Endometrial microvascular endothelial cells (primary cell): Measurements from ENCODE around the gene NFASC. TPM values are rescaled to one million over a fixed set of nuclear protein-coding genes. Genes with fewer than 3 reads are reported as not detected.

Experiments used
- in situ Hi-C: cut with HindIII; loops from 2 replicates; pipeline ENCODE4 v1.10.0; 2017; ENCODE audit warnings: low sequenced_read_pairs, low pct_unique_long_range_greater_than_20kb; ENCODE audit errors: inconsistent ontology term
- total RNA-seq: library from RNA; depleted of rRNA; stranded (reverse); fragments of >200 nt; gene quantifications from one replicate; pipeline ENCODE4 v1.2.3, GENCODE V29; 2015; ENCODE audit errors: inconsistent ontology term

NFASC gene
- total RNA-seq, 1 donor from 2014 or later: not detected

DNA sequence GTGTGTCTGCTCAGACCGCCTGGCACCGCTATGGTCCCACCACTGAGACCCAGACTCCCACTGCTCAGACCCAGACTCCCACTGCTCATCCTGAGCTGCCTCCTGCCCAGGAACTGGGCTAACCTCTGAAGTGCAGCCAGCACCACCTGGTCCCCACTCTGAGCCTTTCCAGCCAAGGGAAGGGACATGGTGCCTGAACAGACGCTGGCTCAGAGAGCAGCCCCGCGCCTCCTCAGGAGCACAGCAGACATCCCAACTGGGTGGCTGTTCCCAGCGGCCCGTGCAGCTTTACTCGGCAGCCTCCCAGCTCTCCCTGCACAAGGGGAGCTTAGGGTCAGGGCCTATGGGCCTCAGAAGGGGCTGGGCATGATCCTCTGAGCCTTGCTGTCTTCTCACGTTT is 144.6 kb downstream of the NFASC start:
- in situ Hi-C loops: no loop called here

DNA sequence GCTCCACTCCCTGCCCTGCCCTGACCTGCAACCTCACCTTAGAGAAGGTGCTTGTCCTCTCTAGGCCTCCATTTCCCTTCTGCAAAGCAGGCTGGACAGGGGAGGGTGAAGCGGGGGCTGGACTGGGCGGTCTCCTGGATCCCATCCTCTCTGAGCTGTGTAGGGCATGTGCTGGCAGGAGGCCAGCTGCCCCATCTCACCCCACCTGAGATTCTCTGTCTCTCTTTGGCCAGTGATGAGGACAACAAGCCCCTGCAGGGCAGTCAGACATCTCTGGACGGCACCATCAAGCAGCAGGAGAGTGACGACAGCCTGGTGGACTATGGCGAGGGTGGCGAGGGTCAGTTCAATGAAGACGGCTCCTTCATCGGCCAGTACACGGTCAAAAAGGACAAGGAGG is 145.4 kb downstream of the NFASC start:
- in situ Hi-C loops: no loop called here

DNA sequence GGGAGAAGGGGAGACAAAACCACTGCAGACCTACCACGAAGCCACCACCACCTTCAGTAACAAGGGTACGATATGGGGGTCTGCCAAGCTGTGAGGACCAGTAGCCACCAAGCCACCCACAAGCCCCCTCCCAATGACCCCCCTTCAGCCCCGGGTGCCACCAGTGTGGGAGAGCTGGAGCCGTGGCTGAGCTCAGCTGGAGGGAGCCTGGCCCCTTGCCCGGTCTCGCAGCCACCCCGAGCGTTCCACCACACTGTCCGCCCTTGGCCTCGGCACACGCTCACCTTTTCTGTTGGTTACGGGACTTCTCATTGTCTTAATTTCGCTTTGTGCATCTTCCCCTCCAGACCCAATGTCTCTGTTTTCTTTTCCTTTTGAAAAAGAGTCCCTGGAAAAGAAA is 145.9 kb downstream of the NFASC start:
- in situ Hi-C loops: no loop called here

DNA sequence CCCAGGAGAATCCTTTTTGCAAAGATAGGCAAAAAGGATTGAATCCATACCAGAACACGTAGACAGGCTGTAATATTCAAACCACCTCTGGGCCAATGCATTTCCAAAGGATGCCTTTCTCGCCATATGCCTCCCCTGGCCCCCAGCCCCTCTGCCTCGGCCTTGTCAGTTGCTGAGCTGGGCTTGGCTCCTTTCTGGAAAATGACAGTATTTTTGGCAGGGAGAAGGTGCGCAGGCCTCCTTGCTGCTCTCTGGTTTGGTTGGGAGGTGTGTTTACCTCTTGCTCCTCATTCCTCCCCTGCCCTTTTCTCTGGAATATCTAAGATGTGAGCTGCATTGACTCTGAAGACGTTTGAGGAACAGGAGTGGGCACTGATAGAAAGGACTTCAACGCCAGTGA is 146.3 kb downstream of the NFASC start:
- in situ Hi-C loops: no loop called here

DNA sequence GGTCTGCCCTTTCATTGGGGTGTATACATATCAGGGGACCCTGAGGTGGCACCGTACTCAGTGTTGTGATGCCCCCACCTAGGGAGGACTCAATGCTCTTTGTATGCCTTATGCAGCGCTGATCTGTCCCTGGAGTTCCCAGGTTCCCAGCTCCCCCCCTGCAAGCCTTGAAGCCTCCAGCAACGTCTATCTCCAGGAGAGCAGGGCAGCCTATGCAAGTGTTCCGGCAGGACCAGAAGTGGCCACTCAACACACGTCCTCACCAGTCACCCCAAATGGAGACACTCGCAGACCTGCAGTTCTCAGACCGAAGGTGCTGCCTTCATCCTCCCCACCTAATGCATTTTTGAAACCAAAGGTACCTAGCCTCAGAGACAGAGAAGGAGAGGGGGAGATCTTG is 147.1 kb downstream of the NFASC start:
- in situ Hi-C loops: no loop called here

DNA sequence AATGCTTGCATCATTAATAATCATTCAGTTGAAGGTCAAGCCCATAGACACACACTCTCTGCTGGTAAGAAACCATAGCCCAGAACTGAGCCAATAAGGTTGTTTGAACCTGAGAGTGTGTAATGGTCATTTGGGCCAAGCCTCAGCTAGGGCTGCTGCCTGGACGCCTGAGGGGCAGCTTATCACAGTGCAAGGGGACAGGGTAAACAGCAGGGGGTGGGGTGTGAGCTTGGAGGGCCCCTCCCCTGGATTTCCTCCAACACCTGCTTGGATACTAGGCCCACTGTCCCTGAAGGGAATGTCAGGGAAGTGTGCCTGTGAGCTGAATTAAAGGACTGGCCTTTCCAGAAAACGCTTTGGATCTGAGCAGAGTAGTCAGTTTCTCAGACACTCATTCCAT is 147.7 kb downstream of the NFASC start:
- in situ Hi-C loops: no loop called here

DNA sequence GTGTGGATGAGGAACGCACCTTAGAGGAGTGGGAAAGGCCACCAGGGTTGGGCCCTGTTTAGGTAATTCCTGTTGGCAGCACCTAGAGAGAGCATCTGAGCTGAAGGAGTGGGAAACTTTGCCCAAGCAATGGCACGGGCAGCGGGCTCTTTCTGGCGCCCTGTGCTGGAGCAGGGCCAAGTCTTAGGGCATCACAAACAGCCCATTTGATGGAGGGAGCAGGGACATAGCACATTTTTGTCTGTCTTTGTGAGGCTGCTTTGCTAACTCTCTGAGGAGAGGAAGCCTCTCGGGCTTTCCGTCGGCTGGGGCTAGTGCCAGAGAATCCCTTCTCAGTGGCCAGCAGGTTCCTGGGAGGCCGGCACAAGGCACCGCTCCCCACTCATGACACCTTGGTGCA is 149.8 kb downstream of the NFASC start:
- in situ Hi-C loops: no loop called here

DNA sequence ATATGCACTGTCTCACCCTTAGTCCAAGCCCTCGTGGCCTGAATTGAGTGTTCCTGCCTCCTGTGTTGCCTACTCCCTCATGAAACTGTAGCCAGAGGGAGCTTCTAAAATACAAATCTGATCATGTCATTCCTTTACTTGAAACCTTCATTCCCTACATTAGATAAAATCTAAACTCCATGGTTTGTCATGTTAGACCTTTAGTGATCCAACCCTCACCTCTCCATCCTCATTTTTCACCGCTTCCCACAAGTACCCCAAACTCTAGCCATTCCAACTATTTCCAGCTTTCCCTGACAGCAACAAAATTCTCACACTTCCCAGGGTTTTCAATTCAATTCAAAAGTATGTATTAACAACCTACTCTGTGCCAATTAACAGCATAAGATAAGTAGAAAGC is 154.0 kb downstream of the NFASC start:
- in situ Hi-C loops: no loop called here

DNA sequence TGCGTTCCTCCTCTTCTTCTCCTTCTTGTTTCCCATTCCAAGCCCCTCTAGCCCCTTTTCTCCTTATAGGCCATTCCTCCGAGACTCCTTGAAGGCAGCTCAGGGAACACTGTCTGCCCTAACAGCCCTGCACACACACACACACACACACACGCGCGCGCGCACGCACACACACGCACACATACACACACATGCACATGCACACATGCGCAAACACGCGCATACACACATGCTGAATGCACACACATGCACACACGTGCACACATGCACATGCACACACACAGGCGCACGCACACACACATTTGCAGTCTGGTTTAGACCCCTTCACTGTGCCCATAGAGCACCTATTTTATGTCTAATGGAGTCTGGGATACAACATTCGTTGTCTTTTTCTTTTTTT is 154.6 kb downstream of the NFASC start:
- in situ Hi-C loops: no loop called here

DNA sequence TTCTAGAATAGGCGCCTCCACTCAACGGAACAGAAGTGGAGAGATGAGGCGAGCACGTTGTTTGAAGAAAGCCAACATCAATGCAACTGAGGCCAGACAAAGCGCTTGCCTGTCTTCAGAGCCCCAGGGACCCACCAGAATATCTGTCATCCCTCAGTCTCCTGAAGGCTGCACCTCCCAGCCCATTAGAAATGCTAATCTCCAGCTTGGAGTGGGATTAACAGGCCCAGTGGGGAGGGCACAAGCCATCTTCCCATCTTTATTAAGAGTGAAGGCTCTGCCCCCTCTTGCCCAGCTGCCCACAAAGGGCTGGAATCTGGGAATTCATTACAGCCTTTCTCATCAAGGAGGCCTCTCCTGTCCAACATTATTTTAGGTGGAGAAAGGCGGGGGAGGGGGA is 155.5 kb downstream of the NFASC start:
- in situ Hi-C loops: no loop called here

DNA sequence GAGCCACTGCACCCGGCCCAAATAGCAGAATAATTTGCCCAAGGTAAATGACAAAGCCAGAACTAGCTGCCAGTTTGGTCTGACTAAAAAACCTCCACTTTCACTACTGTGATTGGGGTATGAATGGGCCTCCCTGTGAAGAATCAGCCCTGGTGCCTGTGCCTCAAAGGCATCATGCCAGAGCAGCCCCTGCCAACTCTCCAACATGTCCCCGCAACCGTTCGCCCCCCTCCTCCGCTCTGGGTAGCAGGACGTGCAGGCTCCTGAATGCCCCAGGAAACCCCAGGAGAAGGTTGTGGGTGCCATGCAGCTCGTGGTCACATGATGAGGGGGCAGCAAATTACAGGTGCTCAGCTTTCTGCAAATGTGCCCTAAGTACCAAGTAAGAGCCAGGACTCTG is 157.7 kb downstream of the NFASC start:
- in situ Hi-C loops: no loop called here

DNA sequence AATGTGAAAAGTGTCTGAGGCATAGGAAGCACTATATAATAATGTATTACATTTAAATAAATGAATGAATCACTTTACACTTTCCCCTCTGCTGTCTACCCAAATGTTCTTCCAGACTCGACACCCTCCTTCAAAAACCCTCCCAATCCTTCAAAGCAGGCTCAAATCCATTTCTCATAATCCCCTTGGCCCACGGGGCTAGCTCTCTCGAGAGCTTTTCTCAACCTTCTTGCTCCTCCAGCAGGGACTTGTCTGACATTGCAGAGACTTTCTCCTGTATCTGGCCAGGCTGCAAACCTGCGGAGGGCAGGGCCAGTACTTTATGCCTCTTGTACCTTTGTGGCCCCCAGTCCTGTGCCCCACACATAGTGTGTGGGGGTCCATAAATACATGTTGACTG is 158.3 kb downstream of the NFASC start:
- in situ Hi-C loops: no loop called here

DNA sequence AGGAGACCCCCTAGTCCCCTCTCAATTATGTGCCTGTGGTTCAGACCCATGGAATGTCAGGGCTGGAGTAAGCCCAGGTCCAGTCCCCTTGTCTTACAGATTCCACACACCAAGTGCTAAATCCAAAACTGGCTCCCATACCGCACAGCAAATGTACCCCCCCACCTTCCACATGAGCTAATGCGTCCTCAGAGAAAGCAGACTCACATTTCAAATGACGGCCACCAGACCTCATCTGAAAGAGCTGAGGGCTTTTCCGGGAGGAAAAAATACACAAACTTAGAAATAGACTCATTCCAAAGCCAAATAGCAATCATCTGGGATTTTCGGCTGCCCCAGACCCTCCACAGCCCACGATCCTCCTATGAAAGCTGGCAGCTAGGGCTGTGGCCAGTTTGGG is 159.6 kb downstream of the NFASC start:
- in situ Hi-C loops: no loop called here

DNA sequence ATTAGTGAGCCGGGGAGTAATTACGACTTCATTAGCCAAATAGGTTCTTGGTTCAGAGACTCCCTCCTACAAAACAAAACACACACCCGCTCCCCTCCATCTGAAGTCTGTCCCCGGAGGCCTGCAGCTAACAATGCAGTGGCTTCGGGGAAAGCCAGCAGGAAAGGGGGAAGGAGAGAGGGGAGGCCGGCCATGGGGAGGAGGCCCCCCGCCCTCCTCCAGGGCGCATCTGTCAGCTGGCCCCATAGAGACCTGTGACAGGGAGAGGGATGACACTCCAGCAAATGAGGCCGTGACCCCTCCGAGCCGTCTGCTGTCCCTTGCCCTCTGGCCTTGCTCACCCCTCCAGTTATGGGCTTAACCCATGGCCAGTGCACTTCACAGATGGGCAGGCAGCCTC is 160.2 kb downstream of the NFASC start:
- in situ Hi-C loops: no loop called here

DNA sequence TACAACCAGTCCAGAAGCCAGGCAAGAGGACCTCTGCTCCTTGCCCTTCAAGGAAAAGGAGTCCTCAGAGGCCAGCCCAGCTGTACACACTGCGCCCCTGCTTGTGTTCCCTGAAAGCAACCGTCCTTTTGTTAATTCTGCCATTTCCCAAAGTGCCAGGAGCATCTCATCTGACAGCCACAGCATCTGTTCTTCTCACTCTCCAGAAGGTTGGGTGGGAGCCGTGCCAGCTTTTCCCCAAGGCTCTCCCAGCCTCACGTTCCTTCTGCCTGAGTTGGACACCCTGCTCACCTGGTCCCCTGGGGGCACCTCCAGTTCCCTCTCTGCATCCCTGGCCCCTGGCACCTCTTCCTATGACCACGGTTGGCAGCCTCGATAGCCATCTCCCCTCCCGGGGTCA is 161.8 kb downstream of the NFASC start:
- in situ Hi-C loops: no loop called here

DNA sequence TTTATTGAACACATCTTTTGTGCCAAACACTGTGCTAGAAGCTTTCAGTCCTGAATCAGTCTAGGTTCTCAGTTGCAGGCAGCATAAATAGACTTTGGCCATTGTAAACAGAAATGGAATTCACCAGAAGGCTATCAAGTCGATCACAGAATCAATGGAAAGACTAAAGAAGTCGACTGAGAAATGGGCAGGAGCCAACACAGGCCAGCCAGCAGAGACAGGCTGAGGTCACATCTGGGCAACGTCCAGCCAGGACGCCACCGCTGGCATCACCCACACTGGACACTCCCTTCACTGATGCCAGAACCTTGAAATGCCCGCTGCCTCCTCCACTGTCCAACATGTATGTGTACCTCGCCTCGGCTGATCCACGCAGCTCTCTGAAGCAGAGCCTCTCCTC is 166.9 kb downstream of the NFASC start:
- in situ Hi-C loops: no loop called here

DNA sequence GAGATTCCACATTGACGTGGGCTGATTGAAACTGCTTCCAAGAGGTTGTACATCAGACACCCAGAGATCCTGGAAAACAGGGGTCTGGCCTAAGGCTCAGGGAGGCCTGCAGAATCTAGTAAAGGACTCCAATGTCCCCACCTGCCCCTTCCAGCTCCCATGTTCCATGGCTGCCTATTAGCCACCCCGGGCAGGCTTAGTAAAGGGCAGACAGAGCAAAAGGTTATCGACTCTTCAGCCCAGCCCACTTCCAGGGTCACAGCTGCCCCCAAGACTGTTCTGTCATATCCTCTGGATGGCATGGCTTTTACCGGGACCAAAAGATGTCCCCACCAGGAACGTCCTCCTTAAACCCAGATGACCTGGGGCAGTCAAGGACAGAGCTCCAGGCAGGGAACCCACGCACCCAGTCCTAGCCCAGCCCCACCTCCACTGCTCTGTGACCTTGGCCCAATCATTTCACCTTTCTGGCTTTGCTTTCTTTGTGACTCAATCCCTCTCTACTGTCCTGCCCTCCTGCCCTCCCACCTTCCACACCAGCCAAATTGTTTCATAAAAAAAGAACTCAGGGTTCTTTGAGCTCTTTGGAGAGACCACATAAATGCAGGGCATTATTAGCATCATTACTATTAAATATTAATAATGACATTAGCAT is 167.6 kb downstream of the NFASC start:
- in situ Hi-C loops: no loop called here

DNA sequence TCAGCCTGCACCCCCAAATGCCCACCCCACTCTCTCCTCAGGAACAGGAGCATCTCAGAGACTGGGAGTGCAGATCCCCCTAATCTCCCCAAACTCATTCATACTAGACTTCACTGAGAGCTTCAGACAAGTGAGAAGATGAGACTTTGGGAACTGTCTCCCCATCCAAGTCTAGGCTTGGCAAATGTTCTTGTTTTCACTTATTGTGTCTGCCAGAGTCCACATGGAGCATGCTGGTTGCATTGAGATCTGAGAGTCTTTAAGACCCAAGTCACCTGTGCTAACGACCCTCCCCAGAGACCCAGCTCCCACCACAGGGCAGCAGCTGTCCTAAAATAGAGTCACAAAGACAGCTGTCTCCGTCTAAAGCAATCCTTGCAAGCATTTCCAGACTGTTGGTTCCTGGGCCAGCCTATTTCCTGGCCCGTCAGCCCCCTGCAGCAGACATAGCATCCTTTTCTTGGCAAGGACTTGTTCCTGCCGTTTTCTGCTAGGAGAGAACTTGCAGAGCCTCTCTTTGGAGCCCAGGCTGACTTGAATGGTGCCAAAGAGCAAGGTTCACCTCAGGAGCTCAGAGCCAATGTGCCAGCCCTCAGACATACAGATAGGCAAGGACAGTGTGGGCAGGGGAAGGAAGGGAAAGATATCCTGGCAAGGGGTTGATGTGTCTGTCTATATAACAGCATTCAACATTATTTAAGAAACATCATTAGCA is 170.5 kb downstream of the NFASC start:
- in situ Hi-C loops: no loop called here

DNA sequence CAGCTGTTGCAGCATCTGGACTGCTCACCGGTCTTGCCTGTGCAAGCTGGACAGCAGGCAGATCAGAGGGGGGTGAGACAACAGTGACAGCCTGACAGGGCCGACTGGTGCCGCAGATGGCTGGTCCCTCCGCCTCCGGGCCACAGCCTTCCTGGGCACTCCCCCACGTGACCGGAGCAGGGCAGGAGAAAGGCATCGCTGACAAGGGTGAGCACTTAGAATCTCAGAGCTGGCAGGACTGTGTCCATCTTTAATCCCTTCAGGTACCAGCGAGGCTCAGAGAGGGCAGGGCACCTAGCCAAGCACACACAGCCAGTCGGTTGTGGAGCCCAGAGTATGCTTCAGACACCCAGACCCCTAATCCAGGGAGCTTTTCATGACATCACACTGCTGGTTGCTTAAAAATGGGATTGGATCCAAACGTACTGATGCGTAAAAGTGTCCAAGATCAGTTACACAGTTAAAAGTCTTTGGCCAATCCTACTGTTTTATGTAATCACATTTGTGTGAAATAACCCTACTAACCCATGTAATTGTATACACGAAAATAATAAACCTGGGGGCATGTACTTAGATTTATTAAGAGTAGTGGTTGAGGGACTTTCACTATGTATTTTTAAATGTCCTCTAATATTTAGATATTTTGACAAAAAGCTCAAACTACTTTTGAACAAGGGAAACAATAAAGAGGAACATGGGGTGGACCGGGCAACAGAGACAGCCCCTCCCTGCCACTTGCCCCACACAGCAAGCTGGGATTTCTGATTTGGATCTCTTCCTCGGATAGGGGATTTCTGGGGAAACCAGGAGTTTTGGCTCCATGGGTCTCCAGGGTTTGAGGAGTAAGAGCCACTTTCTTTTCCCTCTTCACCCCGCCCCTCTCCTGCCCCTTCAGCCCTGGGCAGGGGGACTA is 171.6 kb downstream of the NFASC start:
- in situ Hi-C loops: no loop called here
